HepG2 (cell line): ENCODE data around the gene MYL9. TPM values are rescaled to one million over a fixed set of nuclear protein-coding genes. Genes with fewer than 3 reads are reported as not detected.

Experiments
- ATAC-seq: fragments of 200-7000 bp; cut with Tn5 transposase; 3 replicates; pipeline ENCODE4 v1.9.1; 2020; ENCODE audit warnings: mild to moderate bottlenecking, moderate library complexity
- BruUV-seq: library from RNA; stranded (reverse); fragments of 400-500 nt; replicated peaks from 2 replicates; lab custom pipeline; 2021; lab: Mats Ljungman, UMichigan
- CTCF ChIA-PET: fragments of 300-600 bp; formaldehyde crosslinking; extraction: SDS; loops from one replicate; lab custom pipeline; 2021; ENCODE audit warnings: low total read pairs, inconsistent platforms, low intra/inter-chr PET ratio; lab: Yijun Ruan, JAX
- POLR2A ChIA-PET: fragments of 350-600 bp; sonication (Branson Sonifier 250); formaldehyde crosslinking; loops from one replicate; lab custom pipeline; 2020; ENCODE audit warnings: antibody characterized with exemption, inconsistent platforms; lab: Yijun Ruan, JAX
- DNase-seq: peaks from one replicate; pipeline ENCODE4 v3.0.0-alpha.2; 2015; ENCODE audit warnings: low spot score
- FAIRE-seq: peaks from 3 replicates; lab custom pipeline; 2011; peaks lifted over from hg19 to GRCh38; lab: Jason Lieb, UNC
- H2AFZ ChIP-seq: one replicate; pipeline ENCODE4 v1.6.1; 2011; ENCODE audit warnings: low read length, inconsistent platforms
- H3K27ac ChIP-seq: fragments of 300-600 bp; 3 replicates; pipeline ENCODE4 v1.8.0; 2011; ENCODE audit warnings: mixed run types, mild to moderate bottlenecking, mixed read lengths, low read length, inconsistent platforms; ENCODE audit not compliant: insufficient read depth; ENCODE audit errors: extremely low read length
- H3K27me3 ChIP-seq, 2 experiments: fragments of 200-600 bp in 1 of 2; 2 replicates in 1 of 2; 3 replicates in 1 of 2; pipeline versions ENCODE4 v1.6.0 to v1.8.0; 2011; ENCODE audit warnings: low read length in 2 of 2, mild to moderate bottlenecking in 2 of 2, moderate library complexity in 2 of 2, inconsistent platforms in 1 of 2; ENCODE audit not compliant: insufficient read depth in 2 of 2, control insufficient read depth in 1 of 2
- H3K36me3 ChIP-seq, 2 experiments: fragments of 200-600 bp in 1 of 2; replicated peaks in 1 of 2; 2 replicates in 1 of 2; 3 replicates in 1 of 2; pipeline versions ENCODE4 v1.5.1 to v1.8.0; 2011; ENCODE audit warnings: low read length in 2 of 2, inconsistent platforms in 1 of 2; ENCODE audit not compliant: insufficient read depth in 2 of 2, control insufficient read depth in 1 of 2
- H3K4me1 ChIP-seq: 2 replicates; pipeline ENCODE4 v1.5.1; 2012; ENCODE audit warnings: low read length, inconsistent platforms; ENCODE audit not compliant: insufficient read depth
- H3K4me2 ChIP-seq: 2 replicates; pipeline ENCODE4 v1.6.0; 2011; ENCODE audit warnings: low read depth, low read length, inconsistent platforms
- H3K4me3 ChIP-seq, 3 experiments: fragments of 200-600 bp in 1 of 3; sonication (generic), shearing (Covaris generic) in 1 of 3; replicated peaks in 1 of 3; 2 replicates each; pipeline ENCODE4 v1.5.1; 2011 to 2016; ENCODE audit warnings: low read length in 3 of 3, inconsistent platforms in 2 of 3, low read depth in 2 of 3, mild to moderate bottlenecking in 2 of 3, control low read depth in 1 of 3, mixed read lengths in 1 of 3; ENCODE audit not compliant: insufficient read depth in 1 of 3
- H3K79me2 ChIP-seq: one replicate; pipeline ENCODE4 v1.6.1; 2011; ENCODE audit warnings: low read length, inconsistent platforms; ENCODE audit not compliant: insufficient read depth
- H3K9ac ChIP-seq: 2 replicates; pipeline ENCODE4 v1.6.0; 2011; ENCODE audit warnings: mild to moderate bottlenecking, low read depth, low read length, inconsistent platforms; ENCODE audit not compliant: insufficient read depth
- H3K9me3 ChIP-seq: 2 replicates; pipeline ENCODE4 v1.5.1; 2012; ENCODE audit warnings: mild to moderate bottlenecking, low read length
- H4K20me1 ChIP-seq: 2 replicates; pipeline ENCODE4 v1.6.0; 2011; ENCODE audit warnings: inconsistent platforms, mild to moderate bottlenecking, low read length, moderate library complexity; ENCODE audit not compliant: insufficient read depth
- ATF1 ChIP-seq: IDR thresholded peaks from 2 replicates; pipeline ENCODE4 v1.6.1; 2016; ENCODE audit warnings: mild to moderate bottlenecking, control low read depth
- ATF4 ChIP-seq, 2 experiments: fragments of 450-650 bp in 1 of 2; sonication (generic) in 1 of 2; formaldehyde crosslinking; IDR thresholded peaks; 2 replicates each; pipeline versions ENCODE4 v1.5.0 to v1.8.0; 2020 to 2022; ENCODE audit warnings: mild to moderate bottlenecking in 1 of 2, missing genetic modification reagents in 1 of 2
- DRAP1 ChIP-seq: IDR thresholded peaks from 2 replicates; pipeline ENCODE4 v1.6.1; 2016; ENCODE audit warnings: missing genetic modification reagents, missing compliant biosample characterization
- KAT2B ChIP-seq: fragments of 150-350 bp; IDR thresholded peaks from 2 replicates; pipeline ENCODE4 v1.6.1; 2014; ENCODE audit warnings: low read depth, low read length, borderline replicate concordance
- NCOA5 ChIP-seq: sonication (generic); formaldehyde crosslinking; IDR thresholded peaks from 2 replicates; pipeline ENCODE4 v1.4.0; 2020; ENCODE audit warnings: missing genetic modification reagents
- NFKB2 ChIP-seq: sonication (generic); formaldehyde crosslinking; IDR thresholded peaks from 2 replicates; pipeline ENCODE4 v1.4.0; 2020; ENCODE audit warnings: missing genetic modification reagents, borderline replicate concordance
- NR0B2 ChIP-seq: sonication (generic); formaldehyde crosslinking; IDR thresholded peaks from 2 replicates; pipeline ENCODE4 v1.4.0; 2020; ENCODE audit warnings: mild to moderate bottlenecking, missing genetic modification reagents
- RFXAP ChIP-seq: sonication (generic); formaldehyde crosslinking; IDR thresholded peaks from 2 replicates; pipeline ENCODE4 v1.4.0; 2020; ENCODE audit warnings: missing genetic modification reagents, borderline replicate concordance
- SAP130 ChIP-seq: IDR thresholded peaks from 2 replicates; pipeline ENCODE4 v1.6.1; 2016; ENCODE audit warnings: low read depth
- SOX5 ChIP-seq: IDR thresholded peaks from 2 replicates; pipeline ENCODE4 v1.6.1; 2016; ENCODE audit warnings: borderline replicate concordance
- ZBTB34 ChIP-seq: sonication (generic); formaldehyde crosslinking; IDR thresholded peaks from 2 replicates; pipeline ENCODE4 v1.8.0; 2022; ENCODE audit warnings: mild to moderate bottlenecking, missing genetic modification reagents
- ZFP37 ChIP-seq: sonication (generic); formaldehyde crosslinking; IDR thresholded peaks from 2 replicates; pipeline ENCODE4 v1.4.0; 2020; ENCODE audit warnings: missing genetic modification reagents, borderline replicate concordance
- ZNF101 ChIP-seq: sonication (generic); formaldehyde crosslinking; IDR thresholded peaks from 2 replicates; pipeline ENCODE4 v1.4.0; 2020; ENCODE audit warnings: mild to moderate bottlenecking, low read depth, missing genetic modification reagents, borderline replicate concordance
- ZNF276 ChIP-seq: sonication (generic); formaldehyde crosslinking; IDR thresholded peaks from 2 replicates; pipeline ENCODE4 v1.4.0; 2020; ENCODE audit warnings: mild to moderate bottlenecking, low read depth, missing genetic modification reagents
- ZNF282 ChIP-seq: fragments of 450-650 bp; IDR thresholded peaks from 2 replicates; pipeline ENCODE4 v1.6.1; 2018; ENCODE audit not compliant: partially characterized antibody
- ZNF30 ChIP-seq: sonication (generic); formaldehyde crosslinking; IDR thresholded peaks from 2 replicates; pipeline ENCODE4 v1.5.0; 2020; ENCODE audit warnings: mild to moderate bottlenecking, missing genetic modification reagents
- ZNF7 ChIP-seq: IDR thresholded peaks from 2 replicates; pipeline ENCODE4 v1.6.1; 2016; ENCODE audit warnings: missing biosample characterization, missing genetic modification reagents
- ZNF766 ChIP-seq: sonication (generic); formaldehyde crosslinking; IDR thresholded peaks from 2 replicates; pipeline ENCODE4 v1.5.0; 2020; ENCODE audit warnings: missing genetic modification reagents, borderline replicate concordance
- ZNF773 ChIP-seq: sonication (generic); formaldehyde crosslinking; IDR thresholded peaks from 2 replicates; pipeline ENCODE4 v1.4.0; 2020; ENCODE audit warnings: missing genetic modification reagents, borderline replicate concordance
- WGBS: methylation state at CpG from one replicate; pipeline ENCODE4 v1.1.6; 2017; ENCODE audit warnings: low lambda C conversion rate; 5-methylcytosine and 5-hydroxymethylcytosine counted together
- in situ Hi-C: cut with HindIII; loops from 2 replicates; pipeline ENCODE4 v1.10.0; 2017; ENCODE audit warnings: low pct_unique_long_range_greater_than_20kb; ENCODE audit not compliant: extremely low pct_ligation_motif_present
- intact Hi-C: fragments of 100-400 bp; cut with micrococcal nuclease; formaldehyde crosslinking; loops from one replicate; pipeline ENCODE4 v1.10.0; 2022; ENCODE audit not compliant: unreplicated experiment
- polyA plus RNA-seq, 8 experiments: library from polyadenylated mRNA; depleted of rRNA in 3 of 8; stranded (reverse) in 7 of 8; unstranded in 1 of 8; fragments of >200 nt; fragmentation: Illumina TruSeq in 4 of 8; extraction: Trizol in 4 of 8; gene quantifications; 2 replicates each; pipeline versions ENCODE4 v1.2.1 to v1.2.3, GENCODE V29; 2011 to 2016; ENCODE audit warnings: low read depth in 4 of 8, missing spikeins in 1 of 8, mixed read lengths in 1 of 8; ENCODE audit not compliant: insufficient read depth in 1 of 8
- total RNA-seq, 5 experiments: library from RNA; depleted of rRNA; stranded (reverse); fragments of >200 nt; fragmentation: Illumina TruSeq; extraction: Trizol; gene quantifications; 2 replicates each; pipeline ENCODE4 v1.2.3, GENCODE V29; 2016; ENCODE audit warnings: low read depth in 1 of 5

Gene MYL9
- total and polyA plus RNA-seq, 2 of the 13 experiments (the other 11 are each of a cell fraction or from before 2014, with no cell fraction given) = 0.87 to 2.2 TPM

- TF ChIP-seq ZNF276 (CRISPR knock-in tag) (no peak), NFKB2 (CRISPR knock-in tag) (no peak), KAT2B (no peak), ZNF7 (CRISPR knock-in tag) (no peak), ZBTB34 (CRISPR knock-in tag) (no peak), SOX5 (CRISPR knock-in tag) (no peak), ATF4 (CRISPR knock-in tag; IDR thresholded peaks at IDR 0.05) (no peak), SAP130 (CRISPR knock-in tag) (no peak), ZFP37 (CRISPR knock-in tag) (no peak)
Measured at GRCh38 chr20:36519944-36520343, 21.4 kb upstream of the MYL9 start (continued).

GRCh38 chr20:36521526-36521925 is 19.8 kb upstream of the MYL9 start:
- POLR2A ChIA-PET = no interaction called here
- H3K27ac ChIP-seq = no peak overlapping the region
- DNase-seq (no peak), ATAC-seq (no peak), FAIRE-seq (no peak)
- H3K4me1 ChIP-seq = no peaks in the 10 kb centered on the region
- no peak overlapping the region for H3K9ac ChIP-seq
- CTCF ChIA-PET = no interaction called here
- peaks cover 31 to 76% of the 10 kb centered on the region in 2 experiments for H3K36me3 ChIP-seq
- H3K4me3 ChIP-seq = no peak overlapping the region
- in situ Hi-C loops = no loop called here
- intact Hi-C loops = no loop called here
- no peak overlapping the region for H3K4me2 ChIP-seq
- H4K20me1 ChIP-seq = peaks cover 4% of the 10 kb centered on the region; the same call in 1 of the 2 replicates
- no TSS peak for BruUV-seq
- H3K79me2 ChIP-seq = no peaks in the 10 kb centered on the region
- WGBS = 97% methylated on average over 1 of the region's 1 CpG
- H3K9me3 ChIP-seq = no peaks in the 10 kb centered on the region
- H3K27me3 ChIP-seq = no peaks in the 10 kb centered on the region
- H2AFZ ChIP-seq = no peak overlapping the region
- TF ChIP-seq ZNF766 (no peak), ZNF30 (CRISPR knock-in tag) (no peak), ZNF773 (no peak), DRAP1 (CRISPR knock-in tag) (no peak), RFXAP (CRISPR knock-in tag) (no peak), NR0B2 (CRISPR knock-in tag) (no peak), ZNF101 (no peak), NCOA5 (CRISPR knock-in tag) (no peak), ATF1 (CRISPR knock-in tag) (no peak), ZNF282 (no peak)
